Fibroblast of lung (primary cell): Measurements from ENCODE around the gene ARID2.

Source experiments
- CTCF ChIP-seq, 2 donors: IDR thresholded peaks in 1 of 2; conservative IDR thresholded peaks in 1 of 2; 1 replicate in 1 of 2; 2 replicates in 1 of 2; pipeline ENCODE4 v1.5.1; 2011 to 2012; ENCODE audit warnings: low read length in 2 of 2, control low read depth in 1 of 2, inconsistent platforms in 1 of 2, low read depth in 1 of 2, mild to moderate bottlenecking in 1 of 2
- EZH2 ChIP-seq: IDR thresholded peaks from 2 replicates; pipeline ENCODE4 v1.5.1; 2012; ENCODE audit warnings: low read length, control low read depth, mild to moderate bottlenecking; ENCODE audit errors: missing control alignments

- no peak for TF ChIP-seq CTCF (conservative IDR thresholded peaks at IDR 0.05 in 1 of 2, IDR thresholded peaks at IDR 0.05 in 1 of 2; ENCODE audit: low read depth in 1 of 2, low read length in 2 of 2)
- no peak for TF ChIP-seq EZH2
Measured at GRCh38 chr12:45879363-45879895, 149.9 kb downstream of the ARID2 start.
